Adipocyte (in vitro differentiated cells): ENCODE results near the gene AMN.
"Not testable (repeated sequence)": the region's sequence is repeated elsewhere in the genome, so short reads cannot be mapped to it uniquely, and the experiment has no call there.

Source experiments
- DNase-seq: peaks from one replicate; pipeline ENCODE4 v3.0.0-alpha.2; 2015; ENCODE audit warnings: low read depth
- H3K27me3 ChIP-seq: replicated peaks from 2 replicates; pipeline ENCODE4 v1.7.0; 2013; ENCODE audit warnings: mild to moderate bottlenecking, low read length, moderate library complexity; ENCODE audit not compliant: control insufficient read depth, insufficient read depth
- H3K36me3 ChIP-seq: 2 replicates; pipeline ENCODE4 v1.7.0; 2013; ENCODE audit warnings: low read length, mild to moderate bottlenecking, moderate library complexity; ENCODE audit not compliant: control insufficient read depth, insufficient read depth, severe bottlenecking
- H3K4me1 ChIP-seq: 2 replicates; pipeline ENCODE4 v1.7.0; 2013; ENCODE audit warnings: mild to moderate bottlenecking, low read length, moderate library complexity; ENCODE audit not compliant: control insufficient read depth, insufficient read depth
- H3K4me3 ChIP-seq: 2 replicates; pipeline ENCODE4 v1.7.0; 2013; ENCODE audit warnings: mild to moderate bottlenecking, low read length, moderate library complexity
- H3K9ac ChIP-seq: 2 replicates; pipeline ENCODE4 v1.7.0; 2013; ENCODE audit warnings: mild to moderate bottlenecking, low read length, moderate library complexity
- H3K9me3 ChIP-seq: 2 replicates; pipeline ENCODE4 v1.7.0; 2013; ENCODE audit warnings: mild to moderate bottlenecking, low read length, moderate library complexity; ENCODE audit not compliant: control insufficient read depth

The AMN gene

DNA sequence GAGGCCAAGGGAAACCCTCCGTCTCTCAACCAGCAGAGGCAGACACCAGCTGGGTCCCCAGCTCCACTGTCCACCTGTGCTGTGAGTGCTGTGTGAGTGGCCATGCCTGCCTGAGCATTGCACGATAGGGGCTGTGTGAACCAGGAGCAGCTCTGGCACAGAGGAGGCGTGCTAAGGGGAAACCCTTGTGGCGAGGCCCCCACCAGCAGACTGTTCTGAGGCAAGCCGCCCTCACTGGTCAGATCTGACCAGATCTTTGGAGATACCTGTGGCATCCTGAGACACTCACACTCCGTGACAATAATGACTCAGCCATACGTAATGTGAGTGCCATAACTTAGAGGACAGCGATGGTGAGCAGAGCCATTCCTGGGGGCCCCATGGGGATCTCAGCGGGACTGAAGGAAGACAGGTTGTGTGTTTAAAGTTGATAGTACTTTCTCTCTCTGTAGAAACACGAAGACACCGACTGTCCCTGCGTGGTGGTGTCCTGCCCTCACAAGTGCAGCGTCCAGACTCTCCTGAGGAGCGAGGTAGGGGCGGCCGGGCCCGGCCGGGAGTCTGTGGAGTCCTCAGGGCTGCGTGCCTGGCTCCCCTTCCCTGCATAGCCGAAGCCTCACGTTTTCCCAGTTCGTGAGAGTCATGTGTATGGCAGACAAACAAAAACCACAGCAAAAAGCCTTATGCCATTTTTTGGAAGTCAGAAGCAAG is 36.6 kb upstream of the AMN start:
- Histone ChIP-seq H3K36me3 (peaks cover 58% of the 10 kb centered on the region), H3K27me3 (no peaks in the 10 kb centered on the region), H3K4me3 (no peak overlapping the region), H3K9ac (no peak overlapping the region), H3K4me1 (no peaks in the 10 kb centered on the region), H3K9me3 (no peaks in the 10 kb centered on the region)
- no peak for DNase-seq

DNA sequence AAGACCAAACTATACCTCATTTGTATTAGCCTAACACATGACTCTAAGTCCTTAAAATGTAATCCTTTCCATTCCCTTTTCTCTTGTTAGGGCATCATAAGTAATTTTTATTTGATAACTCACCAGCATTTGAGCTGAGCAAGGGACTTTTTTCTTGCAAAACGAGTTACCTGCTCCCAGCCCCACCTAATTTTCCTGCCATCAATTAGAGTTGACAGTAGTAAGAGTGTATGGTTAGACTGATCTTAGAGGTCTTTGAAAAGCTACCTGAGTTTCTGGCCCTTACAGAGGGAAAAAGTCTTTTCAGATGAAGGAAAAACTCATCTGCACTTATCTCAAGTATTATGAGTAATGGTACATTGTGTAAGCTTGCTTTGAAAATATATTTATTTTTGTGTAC is 33.7 kb upstream of the AMN start:
- H3K36me3 ChIP-seq = peaks cover 47% of the 10 kb centered on the region

DNA sequence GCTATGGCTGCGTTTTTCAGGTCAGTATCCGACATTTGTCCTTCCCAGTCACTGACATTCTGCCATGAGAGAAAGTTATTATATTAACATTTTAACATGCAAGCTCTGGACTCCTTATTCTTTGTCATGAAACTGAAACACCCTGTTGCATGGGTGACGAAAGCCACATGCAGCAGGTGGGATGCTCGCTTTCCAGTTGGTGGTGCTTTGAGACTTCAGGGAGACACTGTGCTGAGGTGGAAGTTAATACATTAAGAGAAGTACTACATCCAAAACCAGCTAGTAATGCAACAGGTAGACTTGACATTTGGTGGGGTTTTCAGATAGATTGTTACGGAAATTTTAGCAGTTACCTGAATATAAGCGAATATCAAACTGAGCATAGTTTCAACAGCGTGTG is 32.8 kb upstream of the AMN start:
- no peak for DNase-seq
- Histone ChIP-seq H3K36me3 (peaks cover 43% of the 10 kb centered on the region), H3K4me3 (no peak overlapping the region)

More for the DNA sequence above, 33.7 kb upstream of the AMN start:
- no peaks in the 10 kb centered on the region for H3K9me3 ChIP-seq
- H3K27me3 ChIP-seq = no peaks in the 10 kb centered on the region
- H3K4me3 ChIP-seq = no peak overlapping the region
- peaks cover 16% of the 10 kb centered on the region for H3K4me1 ChIP-seq
- no peak overlapping the region for H3K9ac ChIP-seq
- no peak for DNase-seq

DNA sequence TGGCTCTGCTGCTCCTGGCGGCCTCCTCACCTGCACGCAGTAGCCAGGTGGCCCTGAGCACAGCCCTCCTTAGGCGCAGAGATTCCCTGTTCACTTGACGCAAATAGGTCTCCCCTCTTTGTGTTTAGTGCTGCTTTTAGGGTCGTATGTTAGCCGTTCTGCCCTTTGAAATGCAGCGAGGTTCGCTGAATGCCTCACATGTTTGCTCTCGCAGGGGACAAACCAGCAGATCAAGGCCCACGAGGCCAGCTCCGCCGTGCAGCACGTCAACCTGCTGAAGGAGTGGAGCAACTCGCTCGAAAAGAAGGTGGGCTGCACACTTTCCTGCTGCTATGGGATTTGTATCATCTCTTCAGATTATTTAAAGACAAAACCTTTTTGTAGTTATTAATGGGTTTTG is 31.4 kb upstream of the AMN start:
- Histone ChIP-seq H3K4me3 (no peak overlapping the region), H3K4me1 (peaks cover 26% of the 10 kb centered on the region), H3K27me3 (no peaks in the 10 kb centered on the region), H3K9me3 (no peaks in the 10 kb centered on the region), H3K36me3 (peaks cover 47% of the 10 kb centered on the region), H3K9ac (no peak overlapping the region)
- DNase-seq = no peak

More for the DNA sequence above, 32.8 kb upstream of the AMN start:
- Histone ChIP-seq H3K9me3 (no peaks in the 10 kb centered on the region), H3K27me3 (no peaks in the 10 kb centered on the region), H3K9ac (no peak overlapping the region), H3K4me1 (peaks cover 23% of the 10 kb centered on the region)

DNA sequence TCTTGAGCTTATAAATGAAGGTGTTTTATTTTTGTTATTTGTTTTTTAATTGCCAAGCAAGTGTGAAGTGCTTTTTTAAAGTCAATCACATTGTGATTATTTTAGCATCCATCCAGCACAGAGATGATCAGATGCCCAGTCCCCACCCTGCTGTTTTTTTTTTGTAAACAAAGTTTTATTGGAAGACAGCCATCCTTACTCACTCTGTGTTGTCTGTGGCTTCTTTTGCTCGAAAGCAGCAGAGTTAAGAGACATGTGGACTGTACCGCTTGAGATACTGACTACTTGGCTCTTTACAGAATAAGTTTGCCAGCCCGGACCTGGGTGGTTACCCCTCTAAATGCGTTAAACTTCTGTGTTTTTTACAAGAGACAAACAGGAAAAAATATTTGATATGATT is 30.9 kb upstream of the AMN start:
- Histone ChIP-seq H3K9me3 (no peaks in the 10 kb centered on the region), H3K36me3 (peaks cover 42% of the 10 kb centered on the region), H3K4me1 (peaks cover 28% of the 10 kb centered on the region), H3K27me3 (no peaks in the 10 kb centered on the region), H3K4me3 (no peak overlapping the region), H3K9ac (no peak overlapping the region)
- peak; percentile 48 for DNase-seq

DNA sequence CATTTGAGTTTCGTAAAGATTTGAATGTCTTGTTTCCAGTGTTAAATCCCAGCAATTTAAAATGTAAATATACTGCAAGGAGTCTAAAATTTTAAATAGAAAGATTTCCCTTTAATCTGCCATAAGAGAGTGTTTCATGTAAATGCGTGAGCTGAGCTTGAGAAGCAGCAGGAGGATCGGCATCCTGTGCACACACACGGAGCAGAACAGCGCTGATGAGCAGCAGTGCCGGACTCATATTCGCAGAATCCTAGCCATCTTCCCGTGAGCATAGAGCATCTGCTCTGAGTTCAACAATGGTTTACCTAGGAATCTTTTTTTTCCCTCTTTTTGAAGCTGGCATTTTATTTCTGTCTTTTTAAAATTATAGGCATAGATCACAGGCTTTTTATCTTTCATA is 29.8 kb upstream of the AMN start:
- peaks cover 39% of the 10 kb centered on the region for H3K4me1 ChIP-seq
- no peaks in the 10 kb centered on the region for H3K9me3 ChIP-seq
- H3K9ac ChIP-seq = no peak overlapping the region
- H3K27me3 ChIP-seq = no peaks in the 10 kb centered on the region
- H3K36me3 ChIP-seq = peaks cover 36% of the 10 kb centered on the region
- DNase-seq = no peak
- H3K4me3 ChIP-seq = no peak overlapping the region

DNA sequence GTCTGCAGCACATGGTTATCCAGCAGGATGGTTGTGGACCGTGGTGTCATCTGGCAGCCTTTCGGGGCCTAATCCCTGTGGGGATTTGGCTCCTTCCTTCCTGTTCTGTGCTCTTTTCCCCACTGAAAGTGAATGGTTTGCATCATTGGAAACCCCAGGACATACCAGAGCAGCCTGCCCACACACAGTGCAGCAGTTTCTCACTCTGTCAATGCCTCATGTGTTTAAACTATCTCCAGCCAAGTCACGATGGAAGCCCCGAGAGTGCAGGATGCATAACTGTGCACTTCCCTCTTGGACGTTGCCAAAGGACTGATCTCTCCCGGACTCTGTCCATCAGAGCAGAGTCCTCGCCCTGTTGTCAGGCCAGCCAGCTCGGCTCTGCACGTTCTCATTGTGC is 29.0 kb upstream of the AMN start:
- Histone ChIP-seq H3K9me3 (no peaks in the 10 kb centered on the region), H3K9ac (no peak overlapping the region), H3K4me3 (peak overlapping the region; percentile 25), H3K4me1 (peaks cover 41% of the 10 kb centered on the region), H3K36me3 (peaks cover 28% of the 10 kb centered on the region), H3K27me3 (no peaks in the 10 kb centered on the region)
- peak; percentile 75 for DNase-seq

DNA sequence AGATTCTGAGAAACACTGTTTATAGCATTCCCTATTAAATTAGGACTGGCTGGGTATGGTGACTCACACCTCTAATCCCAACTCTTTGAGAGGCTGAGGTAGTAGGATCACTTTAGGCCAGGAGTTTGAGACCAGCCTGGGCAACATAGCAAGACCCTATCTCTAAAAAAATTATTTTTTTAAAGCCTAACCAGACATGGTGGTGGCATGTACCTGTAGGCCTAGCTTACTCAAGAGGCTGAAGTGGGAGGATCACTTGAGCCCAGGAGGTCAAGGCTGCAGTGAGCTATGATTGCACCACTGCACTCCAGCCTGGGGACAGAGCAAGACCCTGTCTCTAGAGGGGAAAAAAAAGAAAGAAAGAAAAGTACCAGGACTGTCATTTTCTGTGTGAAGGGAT is 25.7 kb upstream of the AMN start:
- H3K9ac ChIP-seq, H3K4me3 ChIP-seq, H3K9me3 ChIP-seq, H3K27me3 ChIP-seq, DNase-seq: not testable (repeated sequence)
- H3K4me1 ChIP-seq = peaks cover 37% of the 10 kb centered on the region
- H3K36me3 ChIP-seq = peaks cover 12% of the 10 kb centered on the region

DNA sequence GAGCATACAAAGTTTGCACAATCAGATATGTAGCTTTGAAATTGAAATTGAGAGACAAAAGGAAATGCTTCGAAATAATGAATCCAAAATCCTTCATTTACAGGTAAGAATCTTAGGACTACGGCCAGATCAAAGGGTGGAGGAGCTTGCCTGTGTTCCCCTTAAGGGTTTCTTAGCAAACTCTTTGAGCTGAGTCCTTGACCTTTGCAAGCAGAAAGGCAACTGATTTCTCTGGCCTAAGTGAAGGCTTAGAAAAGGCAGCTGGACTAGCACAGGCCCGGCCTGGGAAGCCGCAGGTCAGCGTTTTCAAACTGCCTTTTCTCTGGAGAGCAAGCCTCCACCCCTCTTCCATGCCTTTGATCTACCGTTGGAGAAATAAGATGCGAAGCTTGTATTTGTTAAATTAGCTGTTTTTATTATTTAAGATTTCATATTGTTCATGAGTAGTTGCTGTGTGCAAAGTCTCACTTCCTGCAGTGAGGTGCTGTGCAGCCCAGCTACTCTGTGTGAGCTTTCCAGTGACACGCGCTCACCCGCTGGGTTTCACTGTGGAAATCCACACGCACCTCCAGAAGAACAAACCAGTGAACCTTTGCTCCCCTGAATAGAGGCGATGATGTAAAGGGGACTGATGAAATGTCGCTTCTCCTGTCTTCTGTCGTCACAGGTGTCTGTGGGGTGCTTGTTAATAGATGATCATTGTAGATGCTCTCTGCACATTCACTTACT is 25.0 kb upstream of the AMN start:
- Histone ChIP-seq H3K36me3 (peaks cover 12% of the 10 kb centered on the region), H3K27me3 (no peaks in the 10 kb centered on the region), H3K4me1 (peaks cover 34% of the 10 kb centered on the region), H3K9ac (no peak overlapping the region), H3K9me3 (no peaks in the 10 kb centered on the region), H3K4me3 (no peak overlapping the region)
- no peak for DNase-seq

DNA sequence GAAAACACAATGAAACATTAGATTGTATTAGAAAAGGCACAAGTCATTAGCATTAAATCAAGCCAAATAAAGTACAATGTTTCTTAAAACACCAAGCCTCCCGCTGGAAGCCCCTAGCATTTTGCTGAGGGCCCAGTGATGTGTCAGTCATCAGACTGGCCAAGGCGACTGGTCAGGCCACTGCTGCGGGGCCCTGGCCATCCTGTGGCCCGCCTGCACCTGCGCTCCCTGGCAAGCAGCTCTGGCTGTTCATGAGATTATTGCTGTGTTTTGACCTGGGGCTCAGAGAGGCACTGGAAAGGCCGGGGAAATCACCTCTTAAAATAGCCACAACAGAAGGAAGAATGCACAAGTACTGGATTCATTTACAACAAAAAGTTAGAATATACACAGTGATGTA is 24.2 kb upstream of the AMN start:
- H3K4me1 ChIP-seq = peaks cover 27% of the 10 kb centered on the region
- peaks cover 14% of the 10 kb centered on the region for H3K36me3 ChIP-seq
- no peak overlapping the region for H3K9ac ChIP-seq
- DNase-seq = no peak
- H3K27me3 ChIP-seq = no peaks in the 10 kb centered on the region
- H3K9me3 ChIP-seq = no peaks in the 10 kb centered on the region
- H3K4me3 ChIP-seq = no peak overlapping the region

DNA sequence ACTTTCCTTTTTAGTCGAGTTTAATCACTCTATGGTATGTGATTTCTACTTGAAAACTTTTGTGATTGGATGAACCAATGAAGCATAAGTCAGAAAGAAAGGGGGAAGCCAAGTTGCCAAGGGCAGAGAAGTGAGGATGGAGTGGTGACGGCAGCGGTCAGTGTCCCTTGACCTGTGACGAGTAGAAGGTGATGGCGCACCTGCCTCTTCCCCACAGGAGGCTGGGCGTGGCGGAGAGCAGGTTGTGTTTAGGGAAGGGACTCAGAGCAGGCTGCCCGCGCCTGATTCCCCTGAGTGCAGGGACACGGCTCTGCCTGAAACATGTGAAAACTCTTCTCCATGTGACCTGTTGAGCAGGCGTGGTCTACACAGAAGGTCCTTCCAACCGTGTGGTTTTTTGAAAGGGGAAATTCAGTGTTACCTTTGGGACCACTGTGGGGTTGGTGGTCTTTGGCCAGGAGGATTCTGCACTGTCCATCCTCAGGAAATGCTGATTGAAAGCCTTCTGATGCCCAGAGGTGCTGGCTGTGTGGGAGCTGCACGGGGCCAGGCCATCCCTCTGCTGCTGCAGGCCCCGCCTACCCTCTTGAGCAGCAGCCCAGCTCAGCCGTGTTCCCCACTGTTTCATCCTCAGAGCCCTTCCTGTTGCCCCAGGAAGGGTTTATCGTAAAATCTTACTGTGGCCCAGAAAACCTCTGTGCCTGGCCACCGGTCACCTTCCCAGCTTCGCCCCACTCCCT is 23.5 kb upstream of the AMN start:
- Histone ChIP-seq H3K9ac (no peak overlapping the region), H3K36me3 (peaks cover 20% of the 10 kb centered on the region), H3K4me3 (no peak overlapping the region), H3K27me3 (no peaks in the 10 kb centered on the region), H3K4me1 (peaks cover 23% of the 10 kb centered on the region), H3K9me3 (no peaks in the 10 kb centered on the region)
- no peak for DNase-seq
